ENCODE measurements around the gene SNX18.

The SNX18 gene

DNA sequence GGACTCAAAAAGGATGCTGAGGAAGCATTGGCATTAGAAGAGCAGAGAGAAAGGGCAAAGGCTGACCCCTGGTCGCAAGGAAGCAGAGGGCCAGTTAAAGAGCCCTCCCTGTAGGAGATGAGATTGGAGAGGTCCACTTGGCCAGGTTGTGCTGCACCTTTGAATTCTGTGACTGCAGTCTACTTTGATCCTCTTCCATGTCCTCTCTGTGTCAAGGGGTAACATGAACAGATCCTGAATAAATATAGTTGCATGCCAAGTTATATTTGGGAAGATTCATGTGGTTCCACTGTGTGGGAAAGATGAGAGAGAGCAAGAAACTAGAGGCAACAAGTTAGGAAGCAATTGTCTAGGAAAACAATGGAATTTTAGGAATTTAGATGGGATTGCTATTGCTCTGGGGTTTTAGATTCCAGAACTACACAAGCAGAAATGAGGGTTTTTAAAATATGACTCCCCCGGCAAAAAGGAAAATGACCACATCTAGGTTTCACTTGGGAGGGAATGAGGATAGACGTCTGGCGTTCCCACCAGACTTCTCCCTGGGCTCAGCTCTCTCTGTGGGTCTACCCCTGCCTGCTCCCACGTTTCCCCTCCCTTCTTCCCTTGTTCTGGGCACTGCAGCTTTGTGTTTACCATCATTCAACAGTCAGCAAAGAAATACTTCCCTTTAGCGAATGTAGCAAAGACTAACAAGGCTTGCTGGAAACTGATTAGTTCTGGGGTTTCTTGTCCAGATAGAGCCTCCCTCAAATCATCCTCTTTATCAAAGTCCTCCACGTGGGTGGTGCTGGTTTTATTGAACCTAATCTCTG, 63.6 kb downstream of the SNX18 start:
- no peak for DNase-seq (ENCODE audit: low read depth)

DNA sequence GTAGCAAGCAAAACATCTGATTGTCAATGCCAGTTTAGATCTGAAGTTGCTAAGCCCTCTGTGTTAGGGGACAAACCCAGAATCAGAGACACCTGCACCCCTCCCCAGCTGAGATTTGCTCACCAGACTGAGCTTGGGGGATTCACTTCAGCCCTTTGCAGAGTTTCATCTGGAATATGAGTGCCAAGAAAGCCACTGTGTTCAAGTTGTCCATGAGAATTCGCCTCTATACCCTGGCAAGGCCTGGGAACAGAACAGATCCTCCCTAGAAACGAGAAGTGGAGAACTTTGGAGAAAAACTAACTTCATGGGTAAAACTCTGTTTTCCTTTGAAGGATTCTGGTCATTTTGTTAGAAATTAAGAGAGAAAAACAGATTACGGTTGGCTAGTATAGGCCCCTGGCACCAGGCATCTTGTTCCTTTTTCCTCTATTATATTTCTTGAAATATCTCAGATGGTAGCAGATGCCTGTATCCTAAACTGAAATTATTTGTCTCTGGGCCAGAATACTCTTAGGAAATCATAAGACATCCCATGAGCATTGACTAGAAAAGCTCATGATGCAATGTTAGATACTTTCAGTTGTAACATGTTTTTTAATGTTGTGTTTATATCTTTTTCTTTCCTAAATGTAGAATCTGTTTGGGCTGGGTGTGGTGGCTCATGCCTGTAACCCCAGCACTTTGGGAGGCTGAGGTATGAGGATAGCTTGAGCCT, 64.4 kb downstream of the SNX18 start:
- DNase-seq (ENCODE audit: low read depth), result no peak

- no peak for DNase-seq (ENCODE audit: low read depth)
Observed at GRCh38 chr5:54586336-54586735, 68.8 kb downstream of the SNX18 start.

GRCh38 chr5:54589786-54590185, 72.2 kb downstream of the SNX18 start:
- no peak for DNase-seq (ENCODE audit: low read depth)

DNA sequence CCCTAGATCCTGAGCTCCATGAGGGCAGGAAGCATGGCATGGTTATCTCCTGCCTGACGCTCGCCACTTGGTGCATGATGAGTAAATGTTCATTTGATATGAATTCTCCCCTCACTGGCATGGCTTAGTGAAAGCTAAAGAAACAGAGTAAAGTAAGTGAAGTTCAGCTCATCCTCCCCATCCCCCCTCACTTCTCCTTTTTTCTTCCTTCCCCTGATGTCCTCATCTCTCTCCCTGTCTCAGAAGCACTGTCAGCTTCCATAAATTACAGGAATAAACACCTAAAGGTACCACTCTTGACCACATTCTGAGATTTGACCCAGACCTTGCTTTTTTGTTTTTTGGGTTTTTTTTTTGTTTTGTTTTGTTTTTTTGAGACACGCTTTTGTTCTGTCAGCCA, 73.3 kb downstream of the SNX18 start:
- DNase-seq (ENCODE audit: low read depth), result no peak

DNA sequence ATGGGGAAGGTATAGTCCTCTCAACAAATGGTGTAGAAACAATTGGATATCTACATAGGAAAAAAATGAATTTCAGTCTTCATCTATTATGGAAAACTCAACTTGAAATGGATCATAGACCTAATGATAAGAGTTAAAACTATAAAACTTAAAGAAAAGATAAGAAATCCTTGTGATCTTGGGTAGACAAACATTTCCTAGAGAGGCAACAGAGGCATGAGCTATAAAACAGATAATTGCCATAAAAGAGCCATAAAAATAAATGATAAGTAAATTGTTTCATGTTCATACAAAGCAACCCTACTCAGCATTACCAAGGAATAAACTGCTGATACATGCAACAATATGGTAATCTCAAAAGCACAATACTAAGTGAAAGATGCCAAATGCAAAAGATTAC, 76.2 kb downstream of the SNX18 start:
- DNase-seq (ENCODE audit: low read depth), result no peak

DNA sequence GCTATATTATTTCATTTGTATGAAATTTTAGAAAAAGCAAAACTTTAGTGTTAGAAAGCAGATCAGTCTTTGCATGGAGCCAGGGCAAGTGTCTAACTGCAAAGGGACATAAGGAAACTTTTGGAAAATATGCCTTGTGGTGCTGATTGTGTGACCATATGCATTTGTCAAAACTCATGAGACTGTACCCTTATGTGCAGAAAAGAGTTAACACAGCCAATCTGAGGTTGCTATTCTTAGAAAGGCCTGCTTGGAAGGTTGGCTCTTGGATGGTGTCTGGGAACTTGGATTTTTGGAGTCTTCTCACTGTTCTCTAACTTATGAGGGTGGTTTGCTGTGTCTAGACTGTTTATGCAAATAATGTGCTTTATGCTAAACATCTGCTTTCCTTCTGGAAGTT, 76.6 kb downstream of the SNX18 start:
- DNase-seq (ENCODE audit: low read depth), result no peak

DNA sequence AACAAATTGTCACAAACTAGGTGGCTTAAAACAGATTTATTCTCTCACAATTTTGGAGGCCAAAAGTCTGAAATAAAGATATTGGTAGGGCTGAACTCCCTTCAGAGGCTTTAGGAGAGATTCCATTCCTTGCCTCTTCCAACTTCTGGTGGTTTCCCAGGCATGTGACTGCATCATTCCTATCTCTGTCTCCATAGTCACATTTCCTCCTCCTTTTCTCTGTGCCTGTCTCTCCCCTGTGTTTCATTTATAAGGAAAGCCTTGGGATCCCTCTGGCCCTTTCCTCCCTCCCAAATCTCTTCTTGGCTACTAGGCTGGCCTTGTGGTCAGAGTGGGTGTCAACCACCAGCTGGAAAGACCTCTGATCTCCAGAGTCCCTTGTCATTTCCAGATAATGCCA, 78.2 kb downstream of the SNX18 start:
- no peak for DNase-seq (ENCODE audit: low read depth)
